ENCODE measurements around the gene GRB10.

- no peak for TF ChIP-seq CTCF (IDR thresholded peaks at IDR 0.05; ENCODE audit: low read depth, low read length)
- TF ChIP-seq EZH2phosphoT487 (IDR thresholded peaks at IDR 0.05; ENCODE audit: low read depth) = no peak
Observed at GRCh38 chr7:50618281-50618680, 164.4 kb downstream of the GRB10 start.
